ENCODE results near the gene WDR55.

The WDR55 gene

GRCh38 chr5:140671472-140672125 is 6.9 kb downstream of the WDR55 start:
- H3K36me3 ChIP-seq (ENCODE audit: insufficient read depth, low read length) = peaks cover 63% of the 10 kb centered on the region; the same call in 1 of the 2 replicates

GRCh38 chr5:140672455-140673186 is 7.9 kb downstream of the WDR55 start:
- Histone ChIP-seq H3K27me3 (ENCODE audit: insufficient read depth, low read length, poor library complexity, severe bottlenecking) (no peaks in the 10 kb centered on the region), H2AFZ (ENCODE audit: low read length) (no peak overlapping the region), H3K9me2 (replicated peaks; ENCODE audit: low read depth, low read length) (no peaks in the 10 kb centered on the region), H3K9me3 (ENCODE audit: insufficient read depth, low read depth, low read length) (no peaks in the 10 kb centered on the region), H3K9ac (ENCODE audit: low read depth, low read length, poor library complexity, severe bottlenecking) (no peak overlapping the region), H3K36me3 (ENCODE audit: insufficient read depth, low read length) (peaks cover 74% of the 10 kb centered on the region; the same call in 1 of the 2 replicates), H3K4me1 (ENCODE audit: insufficient read depth, low read length, poor library complexity, severe bottlenecking) (peaks cover 2% of the 10 kb centered on the region), H3K4me2 (ENCODE audit: low read depth, low read length, poor library complexity, severe bottlenecking) (no peak overlapping the region), H4K20me1 (ENCODE audit: insufficient read depth, low read length, poor library complexity, severe bottlenecking) (peaks cover 4% of the 10 kb centered on the region), H3K79me2 (ENCODE audit: insufficient read depth, low read length) (peaks cover 7% of the 10 kb centered on the region; the same call in 1 of the 2 replicates), H3F3A (ENCODE audit: low read depth) (no peaks in the 10 kb centered on the region), H3K4me3 (ENCODE audit: low read length, poor library complexity, severe bottlenecking) (no peak overlapping the region)
- no peak for TF ChIP-seq CTCF (conservative IDR thresholded peaks at IDR 0.05; ENCODE audit: low read length)
- no peak for TF ChIP-seq EZH2phosphoT487 (IDR thresholded peaks at IDR 0.05; ENCODE audit: borderline replicate concordance)

More at GRCh38 chr5:140671472-140672125, 6.9 kb downstream of the WDR55 start:
- Histone ChIP-seq H3F3A (ENCODE audit: low read depth) (no peaks in the 10 kb centered on the region), H3K4me3 (ENCODE audit: low read length, poor library complexity, severe bottlenecking) (no peak overlapping the region), H3K4me1 (ENCODE audit: insufficient read depth, low read length, poor library complexity, severe bottlenecking) (peaks cover 12% of the 10 kb centered on the region), H3K9me3 (ENCODE audit: insufficient read depth, low read depth, low read length) (no peaks in the 10 kb centered on the region), H3K79me2 (ENCODE audit: insufficient read depth, low read length) (peaks cover 17% of the 10 kb centered on the region), H3K4me2 (ENCODE audit: low read depth, low read length, poor library complexity, severe bottlenecking) (no peak overlapping the region), H3K27me3 (ENCODE audit: insufficient read depth, low read length, poor library complexity, severe bottlenecking) (no peaks in the 10 kb centered on the region), H3K9ac (ENCODE audit: low read depth, low read length, poor library complexity, severe bottlenecking) (no peak overlapping the region), H4K20me1 (ENCODE audit: insufficient read depth, low read length, poor library complexity, severe bottlenecking) (peaks cover 14% of the 10 kb centered on the region), H2AFZ (ENCODE audit: low read length) (no peak overlapping the region), H3K9me2 (replicated peaks; ENCODE audit: low read depth, low read length) (no peaks in the 10 kb centered on the region)
- TF ChIP-seq EZH2phosphoT487 (IDR thresholded peaks at IDR 0.05; ENCODE audit: borderline replicate concordance) (no peak), CTCF (conservative IDR thresholded peaks at IDR 0.05; ENCODE audit: low read length) (no peak)

- H3K9ac ChIP-seq (ENCODE audit: low read depth, low read length, poor library complexity, severe bottlenecking) = no peak within 1 kb of the TSS
- H3K4me2 ChIP-seq (ENCODE audit: low read depth, low read length, poor library complexity, severe bottlenecking) = no peak within 1 kb of the TSS
- no peaks in the 10 kb centered on the region for H3K9me3 ChIP-seq (ENCODE audit: insufficient read depth, low read depth, low read length)
- H2AFZ ChIP-seq (ENCODE audit: low read length) = no peak within 1 kb of the TSS
- no peaks in the 10 kb centered on the region for H3K9me2 ChIP-seq (replicated peaks; ENCODE audit: low read depth, low read length)
- no peaks in the 10 kb centered on the region for H3K27me3 ChIP-seq (ENCODE audit: insufficient read depth, low read length, poor library complexity, severe bottlenecking)
- H3K4me3 ChIP-seq (ENCODE audit: low read length, poor library complexity, severe bottlenecking) = no peak within 1 kb of the TSS
- no peaks in the 10 kb centered on the region for H3F3A ChIP-seq (ENCODE audit: low read depth)
- peaks cover 4% of the 10 kb centered on the region; the same call in 1 of the 2 replicates for H3K79me2 ChIP-seq (ENCODE audit: insufficient read depth, low read length)
- H3K4me1 ChIP-seq (ENCODE audit: insufficient read depth, low read length, poor library complexity, severe bottlenecking) = no peaks in the 10 kb centered on the region
- peaks cover 77% of the 10 kb centered on the region; the same call in 1 of the 2 replicates for H3K36me3 ChIP-seq (ENCODE audit: insufficient read depth, low read length)
- H4K20me1 ChIP-seq (ENCODE audit: insufficient read depth, low read length, poor library complexity, severe bottlenecking) = peaks cover under 1% of the 10 kb centered on the region
- no peak for TF ChIP-seq EZH2phosphoT487 (IDR thresholded peaks at IDR 0.05; ENCODE audit: borderline replicate concordance)
- no peak for TF ChIP-seq CTCF (conservative IDR thresholded peaks at IDR 0.05; ENCODE audit: low read length)
Measured at GRCh38 chr5:140673187-140673976, 8.7 kb downstream of the WDR55 start, which contains the start of gene DND1. TSS of gene DND1 (minus strand) at chr5:140673576. CDS start at chr5:140673542, 34 bp downstream.
